OCI-M2 (cell line): ENCODE results near the gene PUSL1.

ENCODE experiments used
- DNase-seq: peaks from one replicate; lab custom pipeline; 2025; ENCODE audit not compliant: unreplicated experiment; lab: John Stamatoyannopoulos, UW

The PUSL1 gene

DNA sequence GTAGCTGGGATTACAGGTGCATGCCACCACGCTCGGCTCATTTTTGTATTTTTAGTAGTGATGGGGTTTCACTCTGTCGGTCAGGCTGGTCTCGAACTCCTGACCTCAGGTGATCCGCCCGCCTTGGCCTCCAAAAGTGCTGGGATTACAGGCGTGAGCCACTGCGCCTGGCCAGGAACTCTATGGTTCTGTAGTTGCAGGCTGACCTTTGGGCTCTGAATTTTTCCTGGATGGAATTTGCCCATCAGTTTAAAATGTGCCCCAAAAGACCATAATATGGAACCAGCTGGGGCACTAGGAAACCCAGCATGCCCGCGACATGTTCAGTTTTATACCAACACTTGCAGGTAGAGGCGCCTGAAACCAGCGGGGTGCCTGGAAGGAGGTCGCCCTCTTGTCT, 29.8 kb upstream of the PUSL1 start:
- DNase-seq: no peak

DNA sequence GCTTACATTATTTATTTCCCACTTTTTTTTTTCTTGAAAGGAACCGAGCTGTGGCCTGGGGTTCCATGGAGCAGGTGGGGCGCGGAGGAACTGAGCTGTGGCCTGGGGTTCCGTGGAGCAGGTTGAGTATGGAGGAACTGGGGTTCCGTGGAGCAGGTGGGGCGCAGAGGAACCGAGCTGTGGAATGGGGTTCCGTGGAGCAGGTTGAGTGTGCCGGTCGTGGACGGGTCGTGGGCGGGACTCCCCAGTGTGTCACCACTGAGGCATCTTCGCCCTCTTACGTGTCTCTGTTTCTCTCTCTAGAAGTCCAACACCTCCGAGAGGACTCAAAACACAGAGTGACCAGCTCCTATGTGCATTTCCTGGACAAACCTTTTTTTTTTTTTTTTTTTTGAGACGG, 29.4 kb upstream of the PUSL1 start:
- DNase-seq: no peak

DNA sequence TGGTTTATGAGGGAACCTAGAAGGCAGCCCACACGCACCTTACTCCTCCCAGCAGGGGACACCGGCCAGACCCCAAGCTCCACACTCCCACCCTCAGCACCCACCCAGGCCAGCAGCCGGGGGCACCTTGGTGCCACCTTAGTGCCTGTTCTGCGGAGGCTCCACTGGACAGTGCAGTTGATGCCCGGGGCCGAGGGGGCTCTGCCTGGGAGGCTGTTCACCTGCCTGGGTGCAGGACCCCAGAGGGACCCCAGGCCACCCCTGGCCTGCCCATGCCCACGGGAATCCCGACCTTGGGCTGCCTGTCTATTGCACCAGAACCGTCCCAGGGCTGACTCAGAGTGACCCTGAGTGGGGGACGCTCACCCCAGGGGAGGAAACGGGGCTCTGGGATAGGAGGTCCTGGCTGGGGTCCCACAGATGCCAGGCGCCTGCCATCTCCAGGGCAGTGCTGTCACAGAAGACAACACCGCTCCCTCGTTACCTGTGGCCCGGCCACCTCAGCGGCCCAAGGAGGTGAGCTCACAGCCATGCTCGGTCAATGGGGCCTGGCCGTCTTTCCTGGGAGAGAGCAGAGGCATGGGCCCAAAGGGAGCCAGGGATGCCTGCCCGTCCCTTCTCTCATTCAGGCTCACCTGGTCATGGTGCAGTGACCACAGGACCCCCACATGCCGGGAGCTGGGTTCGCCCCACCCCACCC, 27.5 kb upstream of the PUSL1 start:
- DNase-seq: no peak

DNA sequence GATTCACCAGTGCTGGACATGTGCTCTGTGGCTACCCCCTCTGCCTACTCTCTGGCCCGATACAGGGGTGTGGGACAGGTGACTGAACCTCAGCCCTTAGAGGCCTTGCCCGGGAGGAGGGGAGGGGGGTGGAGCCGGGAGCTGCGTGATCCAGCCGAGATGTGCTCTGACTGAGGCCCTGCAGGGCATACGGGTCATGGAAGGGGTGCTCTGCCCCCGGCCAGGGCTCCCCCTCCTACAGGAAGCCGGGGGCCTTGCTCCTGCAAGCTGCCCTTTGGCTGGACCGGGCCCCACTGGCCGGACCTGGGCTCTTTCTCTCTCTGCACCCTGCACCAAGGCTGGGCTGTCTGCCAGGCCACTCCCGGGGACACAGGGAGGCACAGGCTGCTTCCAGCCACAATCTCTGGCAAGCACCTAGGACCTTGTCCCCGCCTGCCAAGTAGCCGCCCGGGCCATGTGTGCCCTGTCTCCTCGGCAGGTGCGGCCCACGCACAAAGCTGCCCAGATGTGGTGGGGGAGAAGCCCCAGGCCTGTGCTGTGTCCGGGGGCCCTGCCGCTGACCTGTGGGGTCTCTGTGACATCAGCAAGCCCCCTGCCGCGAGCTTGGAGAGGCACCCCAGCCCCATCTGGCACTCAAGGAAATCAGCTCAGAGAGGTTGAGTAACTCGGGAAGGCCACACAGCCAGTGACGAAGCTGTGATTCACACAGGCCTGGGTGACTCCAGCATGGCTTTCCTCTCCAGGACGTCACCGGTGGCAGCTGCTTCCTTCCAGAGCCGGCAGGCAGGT, 26.7 kb upstream of the PUSL1 start:
- no peak for DNase-seq

DNA sequence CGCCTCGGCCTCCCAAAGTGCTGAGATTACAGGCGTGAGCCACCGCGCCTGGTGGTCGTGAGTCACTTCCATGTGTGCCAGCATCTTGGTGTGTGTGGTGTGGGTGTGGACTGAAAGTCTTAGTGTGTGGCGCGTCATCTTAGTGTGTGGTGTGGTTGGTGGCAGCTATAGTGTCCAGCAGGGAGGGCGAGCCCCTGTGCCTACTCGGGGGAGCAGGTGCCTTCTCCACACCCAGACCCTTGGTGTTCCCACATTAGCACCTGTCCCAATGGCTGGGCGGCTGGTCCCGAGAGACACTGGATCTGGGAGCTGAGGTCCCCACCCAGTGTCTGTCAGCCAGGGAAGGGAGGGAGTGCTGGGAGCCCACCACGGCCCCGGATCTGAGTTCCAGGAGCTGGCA, 25.4 kb upstream of the PUSL1 start:
- no peak for DNase-seq

DNA sequence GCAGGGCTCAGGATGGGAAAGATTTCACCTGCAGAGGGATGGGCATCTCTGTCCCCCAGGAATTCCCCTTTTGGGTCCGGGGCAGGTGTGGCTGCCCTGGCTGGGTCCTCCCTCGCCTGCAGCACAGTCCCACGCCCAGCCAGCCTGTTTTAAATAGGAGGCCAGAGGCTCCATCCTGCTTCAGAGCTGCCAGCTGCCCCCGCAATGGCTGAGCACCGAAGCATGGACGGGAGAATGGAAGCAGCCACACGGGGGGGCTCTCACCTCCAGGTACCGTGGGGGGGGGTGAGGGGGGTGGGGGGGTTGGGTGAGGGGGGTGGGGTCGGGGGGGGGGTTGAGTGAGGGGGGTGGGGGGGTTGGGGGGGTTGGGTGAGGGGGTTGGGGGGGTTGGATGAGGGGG, 24.6 kb upstream of the PUSL1 start:
- no peak for DNase-seq

DNA sequence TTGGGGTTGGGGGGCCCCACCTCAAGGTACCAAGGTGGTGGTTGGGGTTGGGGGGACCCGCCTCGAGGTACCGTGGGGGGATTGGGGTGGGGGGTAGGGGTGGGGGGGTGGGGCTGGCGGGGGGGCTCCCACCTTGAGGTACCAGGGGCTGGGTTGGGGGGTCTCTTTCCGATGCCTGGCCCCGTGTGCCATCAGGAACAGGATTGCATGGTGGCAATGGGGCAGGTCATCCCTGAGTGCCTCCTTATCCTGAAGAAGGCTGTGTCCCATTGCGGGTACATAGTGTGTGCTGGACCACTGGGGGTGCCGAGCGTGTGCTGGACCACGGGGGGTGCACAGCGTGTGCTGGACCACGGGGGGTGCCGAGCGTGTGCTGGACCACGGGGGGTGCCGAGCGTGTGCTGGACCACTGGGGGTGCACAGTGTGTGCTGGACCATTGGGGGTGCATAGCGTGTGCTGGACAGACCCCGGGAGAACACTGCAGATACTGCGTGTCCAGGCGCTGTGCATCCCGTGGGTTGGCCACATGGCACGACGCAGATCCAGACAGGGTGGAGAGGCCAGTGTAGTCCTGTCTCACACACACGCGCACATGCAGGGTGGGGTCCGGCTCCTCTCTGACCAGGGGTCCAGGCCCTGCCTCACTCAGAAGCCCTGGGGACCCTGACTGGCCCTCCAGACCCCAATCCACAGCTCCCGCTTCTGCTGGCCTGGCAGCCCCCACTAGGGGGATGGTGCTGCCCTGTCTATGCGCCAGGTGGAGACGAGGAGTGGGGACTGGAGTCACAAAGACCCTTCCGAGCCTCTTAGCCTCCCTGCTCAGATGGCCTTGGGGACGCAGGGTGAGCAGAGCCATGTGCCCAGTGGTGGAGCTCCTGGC, 23.9 kb upstream of the PUSL1 start:
- DNase-seq: no peak

DNA sequence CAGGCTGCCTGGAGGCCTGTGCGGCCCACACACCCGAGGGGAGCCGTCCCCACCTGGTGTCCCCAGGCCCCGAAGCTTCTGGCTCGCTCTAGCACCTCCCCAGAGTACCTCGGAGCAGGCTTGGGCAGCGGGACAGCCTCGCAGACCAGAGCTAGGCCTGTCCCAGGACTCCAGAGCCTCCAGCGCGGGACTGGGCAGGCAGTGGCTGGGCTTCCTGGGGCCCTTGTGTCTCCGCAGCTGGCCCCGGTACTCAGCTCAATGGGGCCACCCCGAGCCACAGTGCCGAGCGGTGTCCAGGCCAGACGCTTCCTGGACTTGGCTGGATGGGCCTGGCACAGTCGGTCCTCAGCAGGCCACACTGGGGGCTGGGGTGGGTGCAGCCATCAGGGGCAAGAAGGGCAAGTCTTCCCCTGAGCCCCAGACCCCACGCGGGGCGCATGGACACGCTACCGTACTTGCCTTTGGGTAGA, 23.3 kb upstream of the PUSL1 start:
- no peak for DNase-seq

DNA sequence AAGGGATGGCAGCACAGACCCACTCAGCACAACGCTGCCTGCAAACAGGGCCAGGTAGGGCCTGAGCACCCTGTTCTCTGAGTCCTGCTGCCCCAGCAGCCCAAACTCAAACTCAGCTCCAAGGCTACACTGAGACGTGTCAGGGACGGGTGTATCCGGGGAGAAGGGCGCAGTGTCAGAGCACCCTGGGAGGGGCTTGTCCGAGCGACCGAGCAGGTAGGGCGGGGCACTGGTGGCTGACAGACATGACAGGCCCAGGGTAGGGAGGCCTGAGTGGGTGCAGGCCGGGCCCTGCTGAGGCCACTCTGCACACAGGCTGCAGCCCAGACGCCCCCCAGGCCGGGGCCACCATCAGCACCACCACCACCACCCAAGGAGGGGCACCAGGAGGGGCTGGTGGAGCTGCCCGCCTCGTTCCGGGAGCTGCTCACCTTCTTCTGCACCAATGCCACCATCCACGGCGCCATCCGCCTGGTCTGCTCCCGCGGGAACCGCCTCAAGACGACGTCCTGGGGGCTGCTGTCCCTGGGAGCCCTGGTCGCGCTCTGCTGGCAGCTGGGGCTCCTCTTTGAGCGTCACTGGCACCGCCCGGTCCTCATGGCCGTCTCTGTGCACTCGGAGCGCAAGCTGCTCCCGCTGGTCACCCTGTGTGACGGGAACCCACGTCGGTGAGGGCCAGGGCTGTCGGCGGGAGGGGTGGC, 22.6 kb upstream of the PUSL1 start:
- DNase-seq: no peak

DNA sequence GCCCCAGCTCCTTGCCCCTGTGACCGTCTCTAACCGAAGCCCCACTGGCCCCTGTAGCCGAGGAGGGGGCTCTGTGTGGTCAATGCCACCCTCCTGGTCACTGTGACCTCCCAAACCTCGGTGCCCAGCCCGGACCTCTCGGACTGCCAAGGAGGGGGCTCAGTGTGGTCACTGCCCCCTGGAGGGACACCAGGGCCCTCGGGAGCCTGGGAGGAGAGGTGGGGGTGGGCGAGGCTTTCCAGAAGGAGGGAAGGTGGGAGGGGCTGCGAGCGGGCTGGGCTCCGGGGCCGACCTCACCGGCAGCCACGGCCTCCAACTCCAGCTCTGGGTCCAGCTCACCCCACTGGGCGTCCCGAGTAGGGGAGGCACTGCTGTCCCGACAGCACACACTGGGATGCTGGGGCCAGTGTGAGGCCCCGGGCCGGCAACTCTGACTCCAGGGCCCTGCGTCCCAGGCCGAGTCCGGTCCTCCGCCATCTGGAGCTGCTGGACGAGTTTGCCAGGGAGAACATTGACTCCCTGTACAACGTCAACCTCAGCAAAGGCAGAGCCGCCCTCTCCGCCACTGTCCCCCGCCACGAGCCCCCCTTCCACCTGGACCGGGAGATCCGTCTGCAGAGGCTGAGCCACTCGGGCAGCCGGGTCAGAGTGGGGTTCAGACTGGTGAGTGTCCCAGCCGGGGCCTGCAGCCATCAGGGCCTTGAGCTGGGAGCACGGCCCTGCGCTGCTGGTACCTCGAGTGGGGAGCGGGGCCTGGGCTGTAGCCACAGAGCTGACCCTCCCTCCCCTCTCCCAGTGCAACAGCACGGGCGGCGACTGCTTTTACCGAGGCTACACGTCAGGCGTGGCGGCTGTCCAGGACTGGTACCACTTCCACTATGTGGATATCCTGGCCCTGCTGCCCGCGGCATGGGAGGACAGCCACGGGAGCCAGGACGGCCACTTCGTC, 21.8 kb upstream of the PUSL1 start:
- no peak for DNase-seq

DNA sequence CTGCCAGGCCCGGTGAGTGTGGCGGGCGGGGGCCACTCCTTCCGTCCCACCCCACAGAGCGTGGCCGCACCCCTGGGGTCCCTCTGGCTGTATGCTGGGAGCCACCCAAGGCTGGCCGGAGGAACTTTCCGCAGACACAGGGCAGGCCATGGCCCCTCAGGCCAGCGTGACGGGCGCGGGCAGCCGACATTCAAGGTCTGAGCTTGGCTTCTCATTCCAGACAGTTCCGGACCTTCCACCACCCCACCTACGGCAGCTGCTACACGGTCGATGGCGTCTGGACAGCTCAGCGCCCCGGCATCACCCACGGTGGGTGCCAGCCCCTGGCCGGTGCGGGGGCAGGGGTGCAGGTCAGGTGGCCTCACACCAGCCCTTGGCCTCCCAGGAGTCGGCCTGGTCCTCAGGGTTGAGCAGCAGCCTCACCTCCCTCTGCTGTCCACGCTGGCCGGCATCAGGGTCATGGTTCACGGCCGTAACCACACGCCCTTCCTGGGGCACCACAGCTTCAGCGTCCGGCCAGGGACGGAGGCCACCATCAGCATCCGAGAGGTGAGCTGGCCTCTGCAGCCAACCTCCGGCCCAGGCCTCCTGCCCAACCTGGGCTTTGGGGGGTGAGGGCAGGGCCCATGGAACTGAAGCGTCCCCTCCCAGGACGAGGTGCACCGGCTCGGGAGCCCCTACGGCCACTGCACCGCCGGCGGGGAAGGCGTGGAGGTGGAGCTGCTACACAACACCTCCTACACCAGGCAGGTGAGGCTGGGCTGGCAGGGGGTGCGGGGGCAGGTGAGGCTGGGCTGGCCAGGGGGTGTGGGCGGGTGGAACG, 20.9 kb upstream of the PUSL1 start:
- no peak for DNase-seq

DNA sequence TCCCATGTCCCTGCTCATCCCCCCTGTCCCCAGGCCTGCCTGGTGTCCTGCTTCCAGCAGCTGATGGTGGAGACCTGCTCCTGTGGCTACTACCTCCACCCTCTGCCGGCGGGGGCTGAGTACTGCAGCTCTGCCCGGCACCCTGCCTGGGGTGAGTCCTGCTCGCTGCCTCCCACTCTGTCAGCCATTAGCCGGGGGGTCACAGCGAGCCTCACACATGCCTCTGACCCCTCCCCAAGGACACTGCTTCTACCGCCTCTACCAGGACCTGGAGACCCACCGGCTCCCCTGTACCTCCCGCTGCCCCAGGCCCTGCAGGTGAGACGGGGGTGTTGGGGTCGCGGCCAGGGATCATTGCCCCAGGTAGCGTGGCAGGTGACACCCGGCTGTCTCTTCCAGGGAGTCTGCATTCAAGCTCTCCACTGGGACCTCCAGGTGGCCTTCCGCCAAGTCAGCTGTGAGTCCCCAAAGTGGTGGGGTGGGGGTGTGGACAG, 18.1 kb upstream of the PUSL1 start:
- DNase-seq: no peak

DNA sequence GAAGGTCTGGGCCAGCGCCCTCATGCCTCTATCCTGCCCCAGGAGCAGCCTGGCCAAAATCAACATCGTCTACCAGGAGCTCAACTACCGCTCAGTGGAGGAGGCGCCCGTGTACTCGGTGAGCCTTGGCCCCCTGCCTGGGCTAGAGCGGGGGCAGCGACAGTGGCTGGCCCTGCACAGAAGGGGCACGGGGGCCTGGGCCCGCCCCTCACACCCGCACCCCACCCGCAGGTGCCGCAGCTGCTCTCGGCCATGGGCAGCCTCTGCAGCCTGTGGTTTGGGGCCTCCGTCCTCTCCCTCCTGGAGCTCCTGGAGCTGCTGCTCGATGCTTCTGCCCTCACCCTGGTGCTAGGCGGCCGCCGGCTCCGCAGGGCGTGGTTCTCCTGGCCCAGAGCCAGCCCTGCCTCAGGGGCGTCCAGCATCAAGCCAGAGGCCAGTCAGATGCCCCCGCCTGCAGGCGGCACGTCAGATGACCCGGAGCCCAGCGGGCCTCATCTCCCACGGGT, 17.3 kb upstream of the PUSL1 start:
- no peak for DNase-seq

DNA sequence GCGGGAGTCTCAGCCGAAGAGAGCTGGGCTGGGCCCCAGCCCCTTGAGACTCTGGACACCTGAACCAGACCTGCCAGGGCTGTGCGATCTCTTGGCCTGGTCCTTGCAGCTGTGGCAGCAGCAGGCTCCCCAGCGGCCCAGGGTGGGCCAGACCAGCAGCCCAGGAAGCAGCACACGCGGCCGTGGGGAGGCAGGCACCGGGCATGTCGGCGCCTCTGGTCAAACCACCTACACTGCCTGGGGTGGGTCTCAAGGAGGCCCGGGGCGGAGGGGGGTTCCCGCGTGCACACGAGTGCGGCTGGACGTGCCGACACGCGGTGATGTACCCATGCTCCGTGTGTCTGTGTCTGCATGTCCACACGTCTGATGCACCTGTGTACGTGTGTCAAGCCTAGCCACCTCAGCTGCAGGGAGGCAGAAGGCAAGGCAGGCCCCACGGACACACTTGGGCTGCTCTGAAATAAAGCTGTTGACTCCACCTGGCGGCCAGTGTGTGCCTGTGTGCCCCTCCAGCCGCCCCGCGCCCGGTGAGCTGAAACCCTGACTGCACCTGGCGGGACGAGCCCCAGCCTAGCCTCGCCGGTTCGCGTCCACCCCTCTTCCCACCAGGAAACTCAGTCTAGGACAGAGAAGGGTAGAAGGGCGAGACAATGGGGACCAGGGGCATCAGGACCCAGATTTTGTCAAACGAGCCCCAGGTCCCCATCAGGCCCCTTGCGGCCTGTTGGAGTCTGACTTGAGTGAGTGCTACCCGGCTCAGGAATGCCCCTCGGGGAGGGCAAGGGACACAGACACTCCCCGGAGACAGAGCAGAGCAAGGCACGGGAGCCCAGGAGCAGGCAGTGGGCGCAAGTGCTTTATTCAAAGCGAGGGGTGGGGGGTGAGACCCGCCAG, 16.6 kb upstream of the PUSL1 start:
- no peak for DNase-seq

DNA sequence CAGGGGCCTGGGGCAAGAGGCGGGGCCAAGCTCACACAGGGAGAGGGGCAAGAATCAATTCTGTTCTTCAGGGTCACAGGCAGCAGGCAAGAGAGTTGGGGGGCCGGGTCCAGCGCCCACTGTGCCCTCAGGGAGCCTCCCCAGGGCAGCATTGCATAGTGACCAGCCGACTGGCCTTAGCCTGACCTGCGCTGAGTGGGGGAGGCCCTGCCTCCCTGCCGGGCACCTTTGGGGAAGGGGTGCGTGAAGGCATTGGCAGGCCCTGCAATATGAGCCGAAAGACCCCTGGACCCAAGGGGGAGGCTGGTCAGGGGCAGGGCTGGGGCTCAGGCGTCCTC, 16.0 kb upstream of the PUSL1 start:
- no peak for DNase-seq

DNA sequence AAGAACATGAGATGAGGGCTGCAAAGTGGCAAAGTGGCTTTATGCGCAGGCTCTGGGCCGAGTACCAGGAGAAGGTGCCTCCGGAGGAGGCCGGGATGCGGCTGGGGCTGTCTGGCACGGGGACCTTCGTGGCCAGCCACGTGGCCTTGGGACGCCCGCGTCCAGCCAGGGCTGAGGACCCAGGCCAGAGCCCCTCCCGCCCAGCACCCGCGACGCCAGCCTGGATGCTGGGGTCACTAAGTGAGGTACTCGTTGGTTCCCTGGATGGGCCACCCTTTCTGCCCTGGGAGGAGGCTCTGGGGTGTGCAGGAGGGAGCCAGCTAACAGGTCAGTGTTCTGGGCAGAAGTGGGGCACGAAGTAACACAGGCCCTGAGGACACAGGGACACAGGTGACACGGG, 15.5 kb upstream of the PUSL1 start:
- no peak for DNase-seq

DNA sequence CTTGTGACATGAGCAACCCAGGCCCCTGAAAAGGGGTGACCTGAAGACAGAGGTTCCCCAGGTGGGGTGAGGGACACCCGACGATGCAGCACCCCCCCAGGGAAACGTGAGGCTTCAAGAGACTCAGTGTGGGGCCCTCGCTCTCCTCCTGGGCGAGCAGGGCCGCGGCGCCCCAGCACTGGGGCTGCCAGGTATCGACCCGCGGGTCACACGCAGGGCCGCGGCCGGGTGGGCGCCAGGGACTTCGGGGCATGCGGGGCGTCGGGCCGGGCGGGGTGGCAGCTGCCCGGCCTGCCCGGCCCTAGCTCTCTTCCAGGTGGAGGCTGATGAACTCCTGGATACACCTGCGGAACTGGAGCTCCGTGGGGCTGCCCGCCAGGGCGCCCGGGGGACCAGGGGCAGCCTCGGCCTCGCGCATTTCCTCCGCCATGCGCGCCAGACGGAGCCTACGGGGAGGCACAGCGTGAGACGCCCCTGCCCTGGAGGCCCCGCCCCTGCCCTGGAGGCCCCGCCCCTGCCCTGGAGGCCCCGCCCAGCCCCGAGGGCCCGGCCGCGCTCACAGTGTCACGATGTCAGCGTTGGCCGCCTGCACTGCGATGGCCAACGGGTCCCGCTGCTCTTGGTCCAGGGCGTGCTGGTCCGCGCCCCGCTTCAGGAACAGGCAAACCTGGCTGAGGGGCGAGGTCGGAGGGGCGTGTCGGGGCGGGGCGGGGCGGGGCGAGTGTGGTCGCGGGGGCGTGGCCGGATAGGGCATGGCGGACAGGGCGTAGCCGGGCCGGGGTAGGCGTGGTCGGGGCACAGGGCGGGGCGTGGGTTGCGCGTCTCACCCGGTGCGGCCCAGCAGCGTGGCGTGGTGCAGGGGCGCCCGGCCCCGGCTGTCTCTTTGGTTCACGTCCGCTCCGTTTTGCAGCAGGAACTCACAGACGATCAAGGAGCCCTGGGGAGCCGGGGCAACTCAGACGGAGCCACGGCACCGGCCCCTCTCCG, 14.8 kb upstream of the PUSL1 start:
- DNase-seq: no peak
